SK-N-DZ (cell line): Measurements from ENCODE around the gene TMEM236.

Experiments used
- DNase-seq: peaks from one replicate; pipeline ENCODE4 v3.0.0-alpha.2; 2015; ENCODE audit warnings: low spot score
- small RNA-seq, 2 experiments: library from RNA; depleted of rRNA; stranded (forward); fragments of <200 nt; gene quantifications; one replicate each; pipeline ENCODE3, GENCODE V24; 2014

TMEM236 gene

GRCh38 chr10:17820943-17821342 lies 68.9 kb downstream of the TMEM236 start:
- DNase-seq: no peak

- no peak for DNase-seq
Measured at GRCh38 chr10:17821893-17822292, 69.9 kb downstream of the TMEM236 start.

GRCh38 chr10:17831341-17831740 lies 79.3 kb downstream of the TMEM236 start:
- DNase-seq: no peak

- no peak for DNase-seq
Measured at GRCh38 chr10:17831896-17832295, 79.9 kb downstream of the TMEM236 start.

- no peak for DNase-seq
Measured at GRCh38 chr10:17833656-17834055, 81.7 kb downstream of the TMEM236 start.

- no peak for DNase-seq
Measured at GRCh38 chr10:17835688-17836087, 83.7 kb downstream of the TMEM236 start.

GRCh38 chr10:17836942-17837341 lies 84.9 kb downstream of the TMEM236 start:
- DNase-seq: no peak

- DNase-seq: no peak
Measured at GRCh38 chr10:17838080-17838648, 86.2 kb downstream of the TMEM236 start.

- DNase-seq: no peak
Measured at GRCh38 chr10:17841050-17841449, 89.0 kb downstream of the TMEM236 start.

- no peak for DNase-seq
Measured at GRCh38 chr10:17842641-17843040, 90.6 kb downstream of the TMEM236 start.

- no peak for DNase-seq
Measured at GRCh38 chr10:17847585-17848296, 95.7 kb downstream of the TMEM236 start.

- no peak for DNase-seq
Measured at GRCh38 chr10:17848646-17849045, 96.6 kb downstream of the TMEM236 start.

Small RNAs within 50 kb of the gene (small RNA-seq; reads per million reads assigned to genes)
- 0 reads per million in 2 experiments for gene MIR511
